NOMO-1 treated with DMSO at 0.1 percent for 48 hours (cell line): ENCODE results near the gene CCDC167.
A peak's percentile ranks its signal among the peaks of the same experiment; 100 is the strongest.
"Not testable (repeated sequence)": the region's sequence is repeated elsewhere in the genome, so short reads cannot be mapped to it uniquely, and the experiment has no call there.

Experiments used
- DNase-seq: peaks from one replicate; lab custom pipeline; 2025; ENCODE audit not compliant: unreplicated experiment; lab: John Stamatoyannopoulos, UW

CCDC167 gene

DNA sequence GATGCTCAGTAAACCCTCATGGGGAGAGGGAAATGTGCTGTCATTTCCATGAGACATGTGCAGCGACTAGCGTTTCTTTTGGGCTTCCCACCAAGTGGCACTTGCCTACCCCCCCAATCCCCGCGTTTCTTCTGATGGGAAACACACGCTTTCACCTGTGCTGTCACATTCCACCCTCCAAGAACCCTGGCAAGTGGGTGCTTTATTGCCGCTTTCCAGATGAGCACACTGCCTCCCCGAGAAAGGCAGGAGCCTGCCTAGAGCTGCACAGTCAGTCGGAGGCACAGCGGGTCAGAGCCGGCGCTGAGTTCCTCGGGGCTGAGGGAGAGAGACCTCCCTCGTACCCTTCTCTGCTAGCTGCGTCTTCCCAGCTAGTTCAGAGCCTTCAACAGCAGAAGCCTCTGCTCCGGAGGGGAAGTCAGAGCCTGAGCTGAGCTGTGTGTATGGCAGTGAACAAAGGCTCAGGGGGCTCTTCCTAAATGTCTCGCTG is 12.3 kb upstream of the CCDC167 start:
- DNase-seq = no peak

DNA sequence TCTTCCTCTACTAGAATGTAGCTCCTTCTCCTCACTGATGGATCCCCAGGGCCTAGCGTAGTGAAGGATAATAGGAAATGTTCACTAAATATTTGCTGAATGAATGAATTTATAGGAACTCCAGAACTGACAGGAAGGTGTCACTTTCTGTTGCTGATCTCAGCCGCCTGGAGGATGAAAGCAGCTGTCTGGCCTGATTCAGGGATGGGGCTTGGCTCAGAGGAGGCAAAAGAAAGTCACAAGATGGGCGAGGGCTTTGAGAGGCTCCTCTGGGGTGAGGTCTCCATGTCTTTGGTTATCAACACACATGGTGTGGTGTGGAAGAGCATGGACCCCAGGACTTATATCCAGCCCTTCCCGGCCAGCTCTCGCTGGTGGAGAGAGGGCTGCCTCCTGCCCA is 11.5 kb upstream of the CCDC167 start:
- no peak for DNase-seq

DNA sequence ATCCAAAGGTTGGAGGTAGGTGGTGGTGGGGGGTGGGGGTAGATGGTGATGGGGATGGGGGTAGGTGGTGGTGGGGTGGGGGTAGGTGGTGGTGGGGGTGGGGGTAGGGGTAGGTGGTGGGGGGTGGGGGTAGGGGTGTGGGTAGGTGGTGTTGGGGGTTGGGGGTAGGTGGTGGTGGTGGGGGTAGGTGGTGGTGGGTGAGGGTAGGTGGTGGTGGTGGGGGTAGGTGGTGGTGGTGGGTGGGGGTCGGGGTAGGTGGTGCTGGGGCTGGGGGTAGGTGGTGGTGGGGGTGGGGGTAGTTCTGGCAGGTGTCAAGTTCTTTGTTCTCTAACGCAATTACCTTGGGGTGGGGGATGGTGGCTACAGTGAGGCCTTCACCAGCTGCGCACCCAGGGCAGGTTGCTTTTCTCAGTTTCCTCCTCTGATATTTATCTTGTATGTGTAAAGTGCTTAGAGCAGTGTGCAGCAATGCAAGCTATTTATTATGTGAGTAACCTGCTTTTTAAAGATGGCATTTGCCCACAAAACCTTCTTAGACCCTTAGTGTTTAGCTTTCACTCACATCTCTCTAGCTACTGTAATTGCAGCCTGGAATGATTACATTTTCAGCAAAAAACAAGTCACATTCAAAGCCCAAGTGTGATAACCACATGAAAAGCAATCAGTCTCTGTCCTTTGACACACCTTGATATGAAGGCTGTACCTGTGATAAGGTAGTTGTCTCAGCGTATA is 8.2 kb upstream of the CCDC167 start:
- no peak for DNase-seq

DNA sequence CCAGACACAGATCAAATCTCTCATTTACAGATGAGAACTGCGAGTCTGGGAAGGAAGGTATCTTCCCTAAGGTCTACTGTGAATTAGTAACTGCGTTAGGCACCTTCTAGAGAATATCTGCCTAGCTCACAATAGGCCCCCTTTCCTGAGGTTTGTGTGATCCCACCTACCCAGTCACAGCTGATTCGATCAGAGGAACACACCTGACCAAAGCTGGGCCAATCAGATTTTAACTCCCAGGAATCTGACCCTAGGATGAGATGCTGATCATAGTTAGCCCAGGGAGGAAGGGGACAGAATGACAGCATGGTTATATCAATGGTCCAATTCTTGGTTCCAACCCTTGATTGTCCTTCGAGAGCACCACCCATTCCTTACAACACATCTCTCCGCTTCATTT is 7.4 kb upstream of the CCDC167 start:
- DNase-seq = no peak

- DNase-seq = no peak
Measured at GRCh38 chr6:37506479-37506878, 6.8 kb upstream of the CCDC167 start.

- no peak for DNase-seq
Measured at GRCh38 chr6:37504024-37504423, 4.3 kb upstream of the CCDC167 start.

DNA sequence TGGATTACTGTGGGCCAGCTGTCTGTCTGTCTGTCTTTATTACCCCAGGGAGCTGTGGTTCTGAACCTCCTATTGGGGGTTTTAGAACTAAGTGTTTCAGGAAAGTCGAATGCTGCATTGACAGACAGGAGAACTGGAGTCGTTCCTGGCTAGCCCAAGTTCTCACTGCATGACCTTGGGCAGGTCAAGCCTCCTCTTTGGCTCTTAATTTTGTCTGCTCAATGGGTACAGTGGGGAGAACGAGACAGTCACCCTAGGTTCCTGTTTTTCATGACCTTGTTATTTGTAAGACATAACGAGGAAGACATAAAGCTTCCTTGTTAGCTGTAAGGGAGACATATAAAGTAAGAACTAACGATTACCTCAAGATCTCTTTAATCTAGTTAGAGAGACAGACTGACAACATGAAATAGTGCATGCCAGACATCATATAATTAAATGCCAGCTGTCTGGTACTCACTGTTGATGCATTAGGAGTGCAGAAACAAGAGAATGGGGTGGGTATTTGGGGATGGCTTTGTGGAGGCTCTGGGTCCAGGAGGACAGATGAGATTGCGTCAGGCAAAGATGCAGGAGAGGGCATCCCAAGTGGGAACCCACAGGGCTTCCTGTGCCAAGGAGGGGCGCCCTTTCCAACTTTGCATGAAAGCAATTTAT is 3.7 kb upstream of the CCDC167 start:
- peak; percentile 66 for DNase-seq

DNA sequence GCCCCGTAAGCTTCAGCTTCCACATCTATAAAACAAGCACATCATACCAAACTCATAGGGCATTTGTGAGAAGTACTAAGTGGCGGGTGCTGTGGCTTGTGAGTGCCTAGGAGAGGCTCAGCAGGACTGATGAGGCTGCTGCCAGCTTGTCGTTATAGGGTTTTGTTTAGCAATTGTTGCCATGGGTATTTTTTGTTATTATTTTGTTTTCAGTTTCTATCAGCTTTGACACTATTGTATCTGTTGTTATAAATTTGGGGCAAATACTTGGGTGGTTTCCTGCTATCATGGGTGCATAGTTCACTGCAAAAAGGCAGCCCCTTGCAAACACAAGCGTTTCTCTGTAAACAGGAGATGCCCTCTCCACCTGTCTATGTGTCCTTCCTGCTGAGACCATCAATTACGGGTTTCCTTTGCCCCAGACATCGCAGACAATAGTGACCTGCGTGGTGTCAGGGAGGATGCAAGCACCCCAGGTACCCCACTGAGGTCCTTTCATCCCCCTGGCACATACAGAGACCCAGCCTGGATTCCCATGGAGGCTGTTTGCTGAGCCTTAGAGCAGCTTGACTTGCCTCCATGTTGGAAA is 3.1 kb upstream of the CCDC167 start:
- DNase-seq = no peak

DNA sequence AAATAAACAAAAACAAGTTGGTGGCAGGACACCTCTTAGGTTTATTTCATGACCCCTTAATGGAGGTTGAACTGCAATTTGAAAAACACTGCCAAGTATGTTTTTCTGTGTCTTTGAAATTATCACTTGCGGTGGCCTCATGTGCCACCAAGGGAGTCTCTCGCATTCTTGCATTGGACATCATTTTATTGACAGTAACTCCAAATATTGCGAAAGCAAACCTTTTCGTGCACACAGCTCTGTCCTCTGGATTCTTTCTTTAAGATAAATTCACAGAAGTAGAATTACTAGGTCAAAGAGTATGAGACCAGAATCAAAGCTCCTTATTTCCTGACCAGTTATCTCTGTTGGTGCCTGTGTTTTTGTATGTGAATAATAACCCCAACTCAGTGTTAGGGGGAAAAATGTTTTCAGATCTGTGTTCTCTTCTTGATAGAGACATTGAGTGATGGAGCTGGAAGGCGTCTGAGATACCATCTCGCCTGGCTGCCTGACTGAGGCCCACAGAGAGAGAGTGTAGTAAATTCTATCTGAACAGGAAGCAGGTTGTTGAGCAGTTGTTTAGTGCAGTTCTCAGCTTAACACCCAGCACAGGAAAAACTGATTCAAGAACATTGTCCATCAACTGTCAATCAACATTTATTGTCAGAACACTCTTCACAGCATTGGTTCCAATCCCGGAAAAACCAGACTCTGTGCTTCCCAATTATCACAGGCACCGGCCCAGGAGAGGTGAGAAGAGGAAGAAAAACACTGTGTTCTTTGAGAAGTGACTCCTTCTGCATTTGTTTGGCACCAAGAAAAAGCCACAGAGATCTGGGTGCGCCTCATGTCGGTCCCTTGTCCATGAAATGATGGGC is 2.2 kb upstream of the CCDC167 start:
- DNase-seq = no peak

GRCh38 chr6:37500904-37501303 is 1.2 kb upstream of the CCDC167 start:
- not testable (repeated sequence) for DNase-seq

DNA sequence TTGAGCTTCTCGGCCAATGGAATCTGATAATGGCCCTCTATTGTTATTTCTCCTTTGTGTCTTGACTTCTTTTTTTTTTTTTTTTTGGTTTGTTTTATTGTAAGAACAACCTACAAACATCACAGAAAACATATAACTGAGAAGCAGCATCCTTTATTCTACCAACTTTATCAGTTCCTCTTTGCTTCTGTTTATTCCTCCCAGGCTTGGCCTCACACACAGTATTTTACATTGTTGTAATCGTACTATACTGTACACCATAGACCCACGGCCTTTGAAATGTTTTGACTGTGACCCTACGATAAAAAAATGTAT is 558 bp upstream of the CCDC167 start:
- no peak for DNase-seq

DNA sequence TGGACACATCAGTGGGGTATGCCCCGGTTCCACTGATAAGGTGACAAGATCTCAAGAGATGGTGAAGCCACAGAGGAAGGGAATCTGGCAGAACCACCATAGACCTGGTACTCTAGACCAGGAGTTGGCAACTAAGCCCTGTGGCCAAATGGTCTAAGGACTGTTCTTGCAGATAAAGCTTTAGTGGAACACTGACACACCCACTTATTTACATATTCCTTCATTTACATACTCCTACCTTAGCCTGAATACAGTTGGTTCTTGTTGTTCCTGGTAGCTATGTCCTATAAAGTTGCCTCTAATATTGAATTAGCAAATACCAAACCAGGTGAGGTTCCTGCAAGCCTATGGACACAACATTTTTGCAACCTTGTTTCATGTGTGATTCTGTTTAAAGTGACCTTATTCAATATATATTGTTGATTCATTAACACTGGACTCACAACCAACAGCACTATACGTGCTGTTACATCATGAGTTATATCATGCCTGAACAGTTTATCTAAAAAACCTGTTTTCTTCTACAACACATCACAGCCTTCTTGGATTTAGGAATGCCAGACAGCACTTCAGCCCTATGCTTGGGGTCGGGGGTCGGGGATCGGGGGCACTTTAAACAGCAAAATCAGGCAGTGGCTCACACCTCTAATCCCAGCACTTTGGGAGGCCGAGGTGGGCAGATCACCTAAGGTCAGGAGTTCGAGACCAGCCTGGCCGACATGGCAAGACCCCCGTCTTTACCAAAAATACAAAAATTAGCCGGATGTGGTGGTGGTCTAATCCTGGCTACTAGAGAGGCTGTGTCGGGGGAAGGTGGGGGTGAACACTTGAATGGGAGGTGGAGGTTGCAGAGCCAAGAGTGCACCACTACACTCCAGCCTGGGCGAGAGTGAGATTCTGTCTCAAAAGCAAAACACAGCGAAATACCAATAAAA is 2.5 kb downstream of the CCDC167 start:
- no peak for DNase-seq

DNA sequence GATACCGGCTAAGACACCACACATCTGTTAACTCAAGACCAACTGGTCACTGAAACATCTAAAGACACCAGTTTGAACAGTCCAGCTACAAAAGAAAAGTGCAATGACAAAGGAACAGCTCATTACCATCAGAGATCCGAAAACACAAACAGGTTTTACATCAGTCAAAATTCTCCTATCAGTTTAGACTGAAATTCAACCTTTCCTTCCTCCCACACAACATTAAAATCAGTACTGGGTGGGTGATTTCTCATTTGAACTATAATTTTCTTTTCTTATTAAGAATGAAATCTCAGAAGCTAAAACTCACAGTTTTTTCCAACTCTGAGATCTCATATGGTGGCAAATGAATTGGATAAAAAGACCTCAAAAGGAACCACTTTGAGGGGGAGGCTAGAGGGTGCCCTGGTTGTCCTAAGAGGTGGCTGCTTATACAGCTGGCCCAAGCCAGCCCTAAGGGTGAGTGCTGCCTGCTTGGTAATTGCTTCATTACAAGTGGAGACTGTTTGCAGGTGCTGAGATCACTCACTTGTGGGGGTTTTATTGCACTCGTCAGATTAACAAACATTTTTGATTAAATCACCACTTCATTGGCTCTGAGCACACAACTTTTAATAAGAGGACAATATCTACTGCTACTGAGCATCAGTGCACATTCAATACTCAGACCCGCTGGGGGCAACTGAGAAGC is 4.3 kb downstream of the CCDC167 start:
- no peak for DNase-seq

DNA sequence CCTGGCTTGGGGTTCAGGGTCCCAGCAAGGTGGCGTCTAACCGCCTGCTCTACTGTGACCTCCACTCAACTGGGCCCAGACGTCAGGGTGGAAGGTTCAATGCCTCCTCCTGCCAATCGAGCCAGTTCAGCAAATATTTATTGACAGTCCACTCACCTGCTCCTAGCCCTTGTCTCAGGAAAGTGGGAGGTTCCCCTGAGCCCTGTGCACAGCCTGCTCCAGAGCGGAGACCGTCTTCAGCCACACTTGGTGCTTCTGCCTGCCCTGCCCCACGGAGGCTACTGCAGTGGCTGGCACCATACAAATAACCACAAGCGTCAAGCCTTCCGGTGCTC is 6.1 kb downstream of the CCDC167 start:
- no peak for DNase-seq

GRCh38 chr6:37492991-37493660 is 6.6 kb downstream of the CCDC167 start:
- no peak for DNase-seq

GRCh38 chr6:37492236-37492972 is 7.3 kb downstream of the CCDC167 start:
- DNase-seq = no peak

DNA sequence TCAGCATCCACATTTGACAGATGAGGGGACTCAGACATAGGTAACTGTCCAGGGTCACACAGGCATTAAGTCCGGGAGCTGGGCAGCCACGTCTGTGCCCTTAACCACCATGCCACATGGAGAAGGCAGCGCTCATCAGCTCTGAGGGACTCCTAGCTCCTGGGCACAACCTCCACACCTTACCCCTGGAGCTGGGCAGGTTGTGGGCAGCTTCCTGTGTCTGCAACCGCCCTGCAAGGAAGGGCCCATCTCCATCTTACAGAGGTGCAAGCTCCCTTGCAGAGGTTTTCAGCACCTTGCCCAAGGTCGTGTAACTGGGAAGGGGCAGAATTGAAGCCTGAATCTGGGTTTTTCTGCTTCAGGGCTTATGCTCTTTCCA is 7.9 kb downstream of the CCDC167 start:
- no peak for DNase-seq

DNA sequence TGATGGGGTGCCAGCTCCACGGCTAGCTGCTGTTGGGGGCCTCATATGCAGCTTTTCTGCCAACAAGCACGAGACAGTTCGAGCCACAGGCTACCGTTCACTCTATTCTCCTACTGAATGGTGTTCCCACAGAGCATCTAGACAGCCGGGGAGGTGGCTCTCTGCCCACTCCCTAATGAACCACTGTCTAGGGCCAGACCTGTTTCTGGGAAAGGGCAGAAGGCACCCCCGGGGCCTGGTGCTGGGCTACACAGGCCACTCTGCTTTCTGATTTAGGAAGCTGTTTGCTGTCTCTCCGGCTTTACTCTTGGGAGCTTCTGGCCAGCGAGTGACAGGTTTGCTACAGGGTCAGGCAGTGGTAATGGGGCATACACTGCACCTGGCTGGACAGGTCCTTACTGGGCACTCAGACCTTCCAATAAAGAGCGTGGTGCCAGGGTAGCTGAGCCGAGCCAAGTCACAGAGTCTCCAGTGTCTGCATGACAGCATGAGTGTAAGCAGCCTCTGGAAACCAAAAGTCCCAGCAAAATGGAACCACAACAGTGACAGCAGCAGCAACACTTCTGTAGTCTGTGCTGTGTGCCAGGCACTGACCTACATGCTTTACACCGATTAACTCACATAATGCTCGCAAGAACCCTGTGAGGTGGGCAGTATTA is 8.4 kb downstream of the CCDC167 start:
- DNase-seq = no peak
